GM18520 (cell line): Measurements from ENCODE around the gene TOB2.

Experiments used
- ATAC-seq: cut with Tn5 transposase; IDR thresholded peaks from one replicate; pipeline ENCODE4 v1.9.1; 2021; ENCODE audit not compliant: unreplicated experiment

Gene TOB2, protein sequence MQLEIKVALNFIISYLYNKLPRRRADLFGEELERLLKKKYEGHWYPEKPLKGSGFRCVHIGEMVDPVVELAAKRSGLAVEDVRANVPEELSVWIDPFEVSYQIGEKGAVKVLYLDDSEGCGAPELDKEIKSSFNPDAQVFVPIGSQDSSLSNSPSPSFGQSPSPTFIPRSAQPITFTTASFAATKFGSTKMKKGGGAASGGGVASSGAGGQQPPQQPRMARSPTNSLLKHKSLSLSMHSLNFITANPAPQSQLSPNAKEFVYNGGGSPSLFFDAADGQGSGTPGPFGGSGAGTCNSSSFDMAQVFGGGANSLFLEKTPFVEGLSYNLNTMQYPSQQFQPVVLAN

GRCh38 chr22:41446639-41447434, at the start of gene TOB2:
Gene TOB2 (minus strand): TSS chr22:41446801. CDS start chr22:41437345, 9,456 bp downstream.
- peak; percentile 46 for ATAC-seq

- ATAC-seq, result no peak
Observed at GRCh38 chr22:41491374-41492100, 44.9 kb upstream of the TOB2 start.

GRCh38 chr22:41488596-41489385, 42.2 kb upstream of the TOB2 start:
- no peak for ATAC-seq

DNA sequence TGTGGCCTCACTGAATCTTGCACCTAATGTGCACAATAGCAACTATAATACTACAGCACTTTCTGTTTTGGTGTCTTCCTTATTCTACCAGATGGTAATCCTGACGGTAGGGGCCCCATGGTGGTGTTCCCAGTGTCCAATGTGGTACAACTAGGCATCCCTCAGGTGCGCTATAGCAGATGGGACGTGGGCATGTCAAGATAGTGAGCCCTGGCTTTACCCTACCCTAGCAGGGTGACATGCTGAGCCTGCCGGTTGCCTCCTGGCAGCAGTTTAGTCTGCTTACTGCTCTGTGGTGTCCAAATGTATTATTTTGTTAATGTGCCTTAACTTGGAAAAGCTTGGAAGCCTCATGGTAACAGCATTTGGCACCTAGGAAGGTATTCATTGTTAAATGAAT, 41.5 kb upstream of the TOB2 start:
- ATAC-seq, result no peak

- ATAC-seq, result no peak
Observed at GRCh38 chr22:41487037-41487935, 40.7 kb upstream of the TOB2 start.

DNA sequence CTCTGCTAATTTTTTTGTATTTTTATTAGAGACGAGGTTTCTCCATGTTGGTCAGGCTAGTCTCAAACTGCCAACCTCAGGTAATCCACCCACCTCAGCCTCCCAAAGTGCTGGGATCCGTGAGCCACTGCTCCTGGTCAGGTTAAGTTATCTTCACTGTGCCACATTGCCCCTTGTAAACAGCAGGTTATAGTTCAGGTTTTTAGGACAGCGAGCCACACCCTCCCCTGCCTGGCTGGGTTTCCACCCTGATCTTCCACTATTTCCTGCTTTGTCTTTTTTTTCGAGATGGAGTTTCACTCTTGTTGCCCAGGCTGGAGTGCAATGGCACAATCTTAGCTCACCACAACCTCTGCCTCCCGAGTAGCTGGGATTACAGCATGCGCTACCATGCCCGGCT, 38.4 kb upstream of the TOB2 start:
- ATAC-seq, result no peak

GRCh38 chr22:41482319-41482935, 35.8 kb upstream of the TOB2 start:
- ATAC-seq, result no peak

DNA sequence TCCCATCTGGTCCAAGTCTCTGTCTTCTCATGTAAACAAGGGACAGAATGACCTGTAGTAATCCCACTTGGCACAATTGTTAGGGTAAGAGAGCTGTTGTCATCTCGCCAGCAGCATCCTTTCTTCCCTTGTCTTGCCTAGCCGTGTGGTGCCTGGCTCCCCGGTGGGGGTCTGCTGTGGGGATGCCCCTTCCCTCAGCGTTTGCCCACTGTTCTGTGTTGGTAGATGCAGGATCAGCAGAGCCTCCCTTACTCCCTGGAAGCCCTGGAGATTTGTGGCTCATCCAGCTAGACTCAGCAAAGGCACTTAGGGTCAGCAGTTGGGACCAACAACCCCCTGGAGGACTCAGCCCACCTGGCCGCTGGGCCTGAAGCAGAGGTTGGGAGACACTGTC, 35.3 kb upstream of the TOB2 start:
- no peak for ATAC-seq

DNA sequence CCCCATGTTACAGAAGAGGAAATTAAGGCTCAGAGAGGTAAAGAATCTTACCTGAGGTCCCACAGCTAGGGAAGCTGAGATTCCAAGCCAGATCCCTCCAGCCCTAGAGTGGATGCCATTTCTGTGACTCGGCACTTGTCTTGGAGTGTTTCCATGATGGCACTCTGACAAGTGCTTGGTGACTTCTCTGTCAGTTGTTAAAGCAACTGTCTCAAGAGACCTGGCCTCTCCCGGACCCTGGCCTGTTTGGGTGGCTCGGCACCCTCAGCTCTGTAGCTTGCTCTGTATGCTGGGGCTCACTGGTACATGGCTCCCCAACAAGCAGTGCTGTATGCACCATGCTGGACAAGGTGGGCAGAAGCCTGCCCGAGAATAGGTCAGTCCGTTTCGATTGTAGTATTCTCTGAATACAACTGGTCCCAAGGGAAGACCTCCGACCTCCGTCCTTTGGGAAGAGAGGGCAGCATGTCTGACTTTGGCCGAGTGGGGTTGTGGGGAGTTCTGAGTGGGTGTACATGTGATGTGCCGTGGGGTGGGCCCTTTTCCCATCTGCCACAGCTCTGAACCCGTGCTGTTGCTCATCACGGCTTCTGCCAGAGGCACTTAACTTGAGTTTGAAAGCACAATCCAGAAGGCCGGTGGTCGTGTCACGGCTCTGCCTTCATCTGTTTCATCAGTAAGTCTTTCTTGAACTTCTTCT, 34.7 kb upstream of the TOB2 start:
- ATAC-seq, result no peak

DNA sequence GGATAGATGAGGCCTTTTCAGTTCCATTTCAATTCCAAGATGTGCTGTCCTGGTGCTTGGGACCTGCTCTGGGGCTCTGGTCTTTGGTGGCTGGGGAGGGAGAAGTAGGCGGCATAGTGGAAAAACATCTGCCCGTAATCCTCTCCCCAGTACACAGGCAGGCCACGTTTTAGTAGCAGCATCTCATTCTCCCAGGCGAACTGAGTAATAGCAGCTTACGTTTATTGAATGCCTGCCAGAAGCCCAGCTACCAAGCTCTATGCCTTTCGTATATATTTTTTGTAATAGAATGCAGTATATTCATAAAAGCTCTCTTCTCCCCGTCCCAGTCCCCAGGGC, 33.8 kb upstream of the TOB2 start:
- no peak for ATAC-seq

- no peak for ATAC-seq
Observed at GRCh38 chr22:41479671-41480396, 33.2 kb upstream of the TOB2 start.

DNA sequence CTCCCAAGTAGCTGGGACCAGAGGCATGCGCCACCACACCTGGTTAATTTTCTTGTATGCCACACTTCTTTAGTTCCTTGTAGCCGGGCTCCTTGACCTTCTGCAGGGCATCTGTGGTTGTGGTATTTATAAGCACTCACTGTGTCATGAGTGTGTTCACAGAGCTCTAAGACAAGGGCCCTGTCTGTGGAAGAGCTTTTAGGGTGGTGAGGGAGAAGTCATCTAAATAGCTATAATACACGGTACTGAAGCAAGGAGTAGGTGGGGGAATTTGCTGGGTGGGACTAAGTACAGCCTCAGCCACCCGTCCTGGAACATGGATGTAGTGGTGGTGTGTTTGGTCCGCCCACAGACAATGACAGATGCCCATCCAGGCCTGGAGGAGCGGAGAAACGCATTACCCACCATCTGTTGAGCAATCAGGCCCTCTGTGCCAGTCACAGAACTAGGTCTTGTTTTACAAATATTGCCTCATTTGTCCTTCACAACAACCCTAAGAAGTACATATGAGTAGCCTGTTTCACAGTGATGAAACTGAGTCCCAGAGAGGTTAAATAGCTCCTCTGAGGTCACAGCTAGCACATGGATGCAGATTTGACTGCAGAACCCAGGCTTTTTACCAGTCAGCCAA, 32.4 kb upstream of the TOB2 start:
- no peak for ATAC-seq

- no peak for ATAC-seq
Observed at GRCh38 chr22:41478473-41478872, 31.9 kb upstream of the TOB2 start.

DNA sequence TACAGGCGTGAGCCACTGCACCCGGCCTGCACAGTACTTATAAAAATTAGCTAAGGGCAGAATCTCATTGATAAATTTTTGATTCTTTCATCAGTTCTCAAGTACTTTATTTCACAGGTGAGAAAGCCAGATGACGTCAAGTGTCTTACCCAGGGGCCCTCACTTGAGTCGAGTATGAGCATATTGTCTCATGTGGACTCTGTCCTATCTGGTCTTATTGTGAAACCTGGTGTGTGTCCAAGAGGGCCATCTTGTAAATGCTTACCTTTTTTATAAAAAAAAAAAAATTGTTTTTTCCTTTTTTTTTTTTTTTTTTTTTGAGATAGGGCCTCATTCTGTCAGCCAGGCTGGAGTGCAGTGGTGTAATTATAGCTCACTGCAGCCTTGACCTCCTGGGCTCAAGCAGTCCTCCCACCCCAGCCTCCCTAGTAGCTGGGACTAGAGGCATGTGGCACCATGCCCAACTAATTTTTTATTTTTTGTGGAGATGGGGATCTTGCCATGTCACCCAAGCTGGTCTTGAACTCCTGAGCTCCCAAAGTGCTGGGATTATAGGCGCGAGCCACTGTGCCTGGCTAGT, 28.4 kb upstream of the TOB2 start:
- ATAC-seq, result no peak

GRCh38 chr22:41471568-41471967, 25.0 kb upstream of the TOB2 start:
- no peak for ATAC-seq

DNA sequence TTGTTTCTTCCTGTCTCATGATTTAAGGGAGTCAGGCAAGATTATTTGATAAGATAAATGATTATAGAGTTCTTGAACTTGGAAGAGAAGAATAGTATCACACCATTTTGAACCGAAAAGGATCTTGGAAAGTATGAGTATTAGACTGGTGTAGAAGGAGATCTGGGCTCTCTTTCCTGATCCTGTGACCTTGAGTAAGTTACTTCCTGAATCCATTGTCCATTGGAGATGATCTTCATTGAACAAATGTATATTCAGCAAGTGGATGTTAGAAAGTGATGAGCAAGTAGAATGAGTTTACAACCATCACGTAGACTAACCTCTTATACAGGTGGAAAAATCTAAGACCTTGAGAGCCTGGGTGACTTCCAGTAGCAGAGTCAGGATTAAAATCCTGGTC, 24.3 kb upstream of the TOB2 start:
- no peak for ATAC-seq

GRCh38 chr22:41469218-41469851, 22.7 kb upstream of the TOB2 start:
- ATAC-seq, result no peak
